Stomach (tissue), 4 donors: ENCODE data around the gene TMEFF2.

Source experiments
- CTCF ChIP-seq, 7 experiments: fragments of 450-650 bp in 4 of 7; fragments of 200-600 bp in 3 of 7; sonication (generic) in 3 of 7; IDR thresholded peaks; one replicate each; pipeline ENCODE4 v1.5.1; 2016 to 2019; ENCODE audit warnings: antibody characterized with exemption in 7 of 7, control low read depth in 2 of 7, mild to moderate bottlenecking in 1 of 7
- EP300 ChIP-seq: sonication (generic); formaldehyde crosslinking; IDR thresholded peaks from one replicate; pipeline ENCODE4 v1.6.1; 2017; ENCODE audit warnings: antibody characterized with exemption
- POLR2A ChIP-seq, 4 donors: fragments of 450-650 bp; IDR thresholded peaks; one replicate each; pipeline ENCODE4 v1.6.1; 2016; ENCODE audit warnings: antibody characterized with exemption in 4 of 4, control low read depth in 2 of 4, mild to moderate bottlenecking in 1 of 4, moderate library complexity in 1 of 4
- POLR2AphosphoS5 ChIP-seq, 3 donors: sonication (generic); formaldehyde crosslinking; IDR thresholded peaks; one replicate each; pipeline ENCODE4 v1.6.1; 2016; ENCODE audit warnings: antibody characterized with exemption in 3 of 3

GRCh38 chr2:191950132-191950874 lies 244.4 kb downstream of the TMEFF2 start:
- TF ChIP-seq CTCF (IDR thresholded peaks at IDR 0.05) (no peak), POLR2AphosphoS5 (IDR thresholded peaks at IDR 0.05) (no peak), EP300 (no peak), POLR2A (IDR thresholded peaks at IDR 0.05) (no peak)
